Measurements from ENCODE around the gene SRSF3.

- TF ChIP-seq CTCF (IDR thresholded peaks at IDR 0.05) (no peak), EZH2 (IDR thresholded peaks at IDR 0.05) (no peak)
Measured at GRCh38 chr6:36597775-36598174, 3.6 kb downstream of the SRSF3 start.

All from neural progenitor cell (in vitro differentiated cells).